Hindlimb muscle (tissue), 1 donor: ENCODE results near the gene SLC2A4RG. TPM values are rescaled to one million over a fixed set of nuclear protein-coding genes. Genes with fewer than 3 reads are reported as not detected.
A peak's percentile ranks its signal among the peaks of the same experiment; 100 is the strongest.
"Not testable (repeated sequence)": the region's sequence is repeated elsewhere in the genome, so short reads cannot be mapped to it uniquely, and the experiment has no call there.

Source experiments
- DNase-seq: peaks from one replicate; pipeline ENCODE4 v3.0.0-alpha.2; 2013
- polyA plus RNA-seq: library from polyadenylated mRNA; unstranded; fragments of 120-200 nt; gene quantifications from one replicate; pipeline ENCODE4 v1.2.1, GENCODE V29; 2013; ENCODE audit not compliant: insufficient read length

Gene SLC2A4RG
- polyA plus RNA-seq, 1 donor: 189 TPM

DNA sequence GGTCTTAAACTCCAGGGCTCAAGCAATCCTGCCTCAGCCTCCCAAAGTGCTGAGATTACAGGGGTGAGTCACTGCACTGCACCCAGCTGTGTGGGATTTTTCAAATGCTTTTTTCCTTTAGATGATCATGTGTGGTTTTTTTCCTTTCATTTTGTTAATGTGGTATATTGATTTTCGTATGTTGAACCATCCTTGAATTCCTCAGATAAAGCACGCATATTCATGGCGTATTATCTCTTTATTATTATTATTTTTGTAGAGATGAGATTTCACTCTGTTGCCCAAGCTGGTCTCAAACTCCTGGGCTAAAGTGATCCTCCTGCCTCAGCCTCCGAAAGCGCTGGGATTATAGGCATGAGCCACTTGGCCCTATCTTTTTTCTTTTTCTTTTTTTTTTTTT is 24.7 kb upstream of the SLC2A4RG start:
- DNase-seq: no peak

DNA sequence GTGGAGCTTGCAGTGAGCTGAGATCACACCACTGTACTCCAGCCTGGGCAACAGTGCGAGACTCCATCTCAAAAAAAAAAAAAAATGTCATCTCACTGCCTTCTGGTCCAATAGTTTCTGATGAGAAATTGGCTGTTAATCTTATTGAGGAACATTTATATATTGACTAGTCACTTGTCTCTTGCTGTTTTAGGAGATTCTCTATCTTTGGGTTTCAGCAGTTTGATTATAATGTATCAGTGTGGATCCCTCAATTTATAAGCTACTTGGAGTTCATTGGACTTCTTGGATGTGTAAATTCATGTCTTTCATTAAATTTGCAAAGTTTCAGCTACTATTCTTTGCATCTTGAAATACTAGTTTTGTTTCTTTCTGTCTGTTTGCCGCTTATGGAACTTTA is 20.6 kb upstream of the SLC2A4RG start:
- DNase-seq: no peak

GRCh38 chr20:63722967-63723622 is 16.5 kb upstream of the SLC2A4RG start:
- DNase-seq: not testable (repeated sequence)

DNA sequence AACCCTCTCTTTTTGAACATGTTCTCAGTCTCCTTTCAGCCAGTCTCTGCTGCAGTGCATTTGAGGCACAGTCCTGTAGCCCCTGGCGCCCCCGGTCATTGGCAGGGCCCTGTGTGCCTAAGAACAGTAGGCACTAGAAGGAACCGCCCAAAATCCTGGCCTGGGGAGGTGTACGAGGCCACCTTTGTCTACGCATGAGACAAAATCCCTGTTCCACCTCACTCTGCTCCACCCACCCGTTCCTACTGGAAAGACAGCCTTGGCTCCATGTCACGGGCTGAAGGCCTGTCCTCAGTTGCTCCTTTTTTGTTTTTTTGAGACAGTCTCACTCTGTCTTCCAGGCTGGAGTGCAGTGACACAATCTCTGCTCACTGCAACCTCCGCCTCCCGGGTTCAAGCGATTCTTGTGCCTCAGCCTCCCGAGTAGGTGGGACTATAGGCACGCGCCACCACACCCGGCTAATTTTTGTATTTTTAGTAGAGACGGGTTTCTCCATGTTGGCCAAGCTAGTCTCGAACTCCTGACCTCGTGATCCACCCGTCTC is 9.3 kb upstream of the SLC2A4RG start:
- not testable (repeated sequence) for DNase-seq

GRCh38 chr20:63731410-63731809 is 8.2 kb upstream of the SLC2A4RG start:
- DNase-seq: no peak

GRCh38 chr20:63732118-63733095 is 7.2 kb upstream of the SLC2A4RG start:
- no peak for DNase-seq

DNA sequence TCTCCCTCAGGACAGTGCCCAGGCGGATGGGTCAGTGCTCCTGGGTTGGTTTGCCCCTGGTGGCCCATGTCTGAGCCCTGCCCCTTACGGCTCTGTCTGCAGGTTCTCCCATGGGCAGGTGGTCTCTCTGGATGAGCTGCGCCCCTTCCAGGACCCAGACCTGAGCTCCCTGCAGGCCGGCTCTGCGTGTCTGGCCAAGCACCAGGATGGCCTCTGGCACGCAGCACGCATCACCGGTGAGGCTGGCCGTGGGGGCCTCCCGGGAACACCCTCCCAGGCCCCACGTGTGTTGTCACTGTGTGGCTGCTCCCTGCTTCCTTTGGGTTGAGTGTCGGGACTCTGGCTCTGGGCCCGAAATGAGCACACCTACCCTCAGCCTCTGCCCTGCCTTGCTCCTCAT is 6.5 kb upstream of the SLC2A4RG start:
- no peak for DNase-seq

GRCh38 chr20:63733579-63734081 is 5.9 kb upstream of the SLC2A4RG start:
- DNase-seq: no peak

GRCh38 chr20:63734111-63734945 is 5.2 kb upstream of the SLC2A4RG start:
- no peak for DNase-seq

- DNase-seq: no peak
Measured at GRCh38 chr20:63734946-63735858, 4.4 kb upstream of the SLC2A4RG start.

DNA sequence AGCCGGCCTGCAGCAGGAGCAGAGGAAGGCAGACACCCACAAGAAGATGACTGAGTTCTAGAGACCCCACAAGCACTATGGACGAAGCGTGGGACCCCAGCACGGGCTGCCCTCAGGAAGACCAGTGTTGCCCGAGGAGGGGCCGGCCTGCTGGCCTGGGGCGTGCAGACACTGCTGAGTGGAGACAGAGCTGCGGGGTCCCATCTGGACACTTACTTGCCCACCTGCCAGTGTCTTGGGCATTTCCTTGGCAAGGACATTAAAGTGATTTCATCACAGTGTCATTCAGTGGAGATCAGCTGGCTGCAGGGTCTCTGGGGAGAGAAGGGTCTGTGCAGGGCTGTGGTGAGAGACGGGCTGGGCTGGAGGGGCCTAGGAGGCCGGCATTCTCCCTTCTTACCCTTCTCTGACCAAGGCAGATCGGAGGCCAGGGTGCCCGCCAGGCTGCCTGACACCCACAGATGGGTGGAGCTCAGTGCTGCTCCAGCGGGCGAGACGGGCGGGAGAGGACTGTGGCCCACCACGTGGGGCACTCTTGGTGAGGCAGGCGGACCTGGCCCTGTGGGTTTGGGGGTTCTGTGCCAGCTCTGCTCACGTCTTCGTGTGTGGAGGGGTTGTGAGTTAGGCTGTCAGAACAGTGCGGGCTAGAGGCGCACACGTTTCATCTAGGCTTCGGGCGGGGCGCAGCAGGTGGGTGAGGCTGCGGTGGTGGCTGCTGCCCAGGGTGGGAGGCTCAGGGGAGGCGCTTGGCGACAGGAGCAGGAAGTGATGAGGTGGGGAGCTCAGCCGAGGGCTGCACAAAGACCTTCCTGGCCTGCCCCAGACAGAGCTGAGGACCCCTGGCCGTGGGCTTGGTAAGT is 3.5 kb upstream of the SLC2A4RG start, which contains the start of gene LIME1:
Gene LIME1 (plus strand): TSS at position 806 of the 860 bp plus-strand sequence. CDS start 886 bp downstream, outside the sequence.
- no peak for DNase-seq

- DNase-seq: no peak
Measured at GRCh38 chr20:63736893-63737694, 2.5 kb upstream of the SLC2A4RG start.

GRCh38 chr20:63737695-63737944 is 2.0 kb upstream of the SLC2A4RG start:
- no peak for DNase-seq

- DNase-seq: no peak
Measured at GRCh38 chr20:63737945-63738686, 1.5 kb upstream of the SLC2A4RG start.

DNA sequence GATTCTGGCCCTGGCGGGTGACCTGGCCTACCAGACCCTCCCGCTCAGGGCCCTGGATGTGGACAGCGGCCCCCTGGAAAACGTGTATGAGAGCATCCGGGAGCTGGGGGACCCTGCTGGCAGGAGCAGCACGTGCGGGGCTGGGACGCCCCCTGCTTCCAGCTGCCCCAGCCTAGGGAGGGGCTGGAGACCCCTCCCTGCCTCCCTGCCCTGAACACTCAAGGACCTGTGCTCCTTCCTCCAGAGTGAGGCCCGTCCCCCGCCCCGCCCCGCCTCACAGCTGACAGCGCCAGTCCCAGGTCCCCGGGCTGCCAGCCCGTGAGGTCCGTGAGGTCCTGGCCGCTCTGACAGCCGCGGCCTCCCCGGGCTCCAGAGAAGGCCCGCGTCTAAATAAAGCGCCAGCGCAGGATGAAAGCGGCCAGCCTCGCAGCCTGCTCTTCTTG is 868 bp upstream of the SLC2A4RG start:
- DNase-seq: peak; percentile 65

DNA sequence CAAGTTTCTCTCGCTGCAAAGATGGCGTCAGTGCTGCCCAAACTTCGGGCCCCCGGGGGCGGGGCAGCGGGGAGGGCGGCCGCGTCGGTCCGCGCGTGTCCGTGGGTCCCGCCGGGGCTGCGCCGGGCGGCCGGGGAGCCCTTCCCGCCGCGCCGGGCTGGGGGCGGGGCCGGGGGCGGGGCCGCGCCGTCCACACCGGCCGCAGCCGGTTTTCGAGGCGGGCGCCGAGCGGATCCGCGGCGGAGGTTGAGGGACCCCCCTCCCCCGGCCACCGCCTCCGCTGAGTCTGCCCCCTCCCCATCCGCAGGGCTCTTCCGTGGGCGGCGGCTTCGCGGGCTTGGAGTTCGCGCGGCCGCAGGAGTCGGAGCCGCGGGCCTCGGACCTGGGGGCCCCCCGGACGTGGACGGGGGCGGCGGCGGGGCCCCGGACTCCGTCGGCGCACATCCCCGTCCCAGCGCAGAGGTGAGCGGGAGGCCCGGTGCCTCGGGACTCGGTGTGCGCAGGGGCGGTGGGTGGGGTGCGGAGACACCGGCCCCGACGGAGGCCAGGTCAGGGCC is 572 bp downstream of the SLC2A4RG start:
- peak; percentile 68 for DNase-seq

DNA sequence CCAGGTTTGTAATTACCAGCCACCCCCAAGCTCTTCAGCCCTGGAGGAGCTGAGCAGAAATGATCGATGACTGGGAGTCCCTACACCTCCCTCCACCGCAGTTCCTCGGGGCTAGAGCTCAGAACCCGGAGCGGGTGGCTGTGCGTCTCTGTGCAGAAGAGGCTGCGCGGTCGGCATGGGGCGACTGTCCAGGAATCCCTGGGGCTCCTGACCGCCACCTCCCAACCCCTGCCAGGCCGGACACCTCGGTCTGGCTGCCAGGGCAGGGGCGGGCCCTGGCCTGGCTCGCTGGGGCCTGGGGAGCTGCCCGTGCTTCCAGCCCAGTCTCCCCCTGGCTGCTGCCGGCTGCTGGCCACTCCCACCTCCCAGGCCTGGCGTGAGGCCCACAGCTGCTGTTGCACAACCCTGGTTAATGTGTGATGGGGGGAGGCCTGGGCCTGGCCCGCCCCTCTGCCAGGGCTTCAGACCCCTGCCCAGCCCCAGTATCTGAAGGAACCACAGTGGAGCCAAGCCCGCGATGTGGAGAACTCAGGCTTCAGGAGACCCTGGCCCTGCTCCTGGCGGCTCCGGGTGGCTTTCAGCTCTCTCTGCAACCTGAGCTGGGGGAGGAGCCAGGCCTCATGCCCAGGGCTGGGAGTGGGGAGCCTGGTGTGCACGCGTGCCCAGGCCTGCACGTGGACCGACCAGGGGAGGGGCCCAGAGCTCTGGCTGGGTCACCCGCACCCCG is 1.2 kb downstream of the SLC2A4RG start:
- DNase-seq: peak; percentile 95

GRCh38 chr20:63741354-63741675 is 1.7 kb downstream of the SLC2A4RG start:
- DNase-seq: no peak
